BE2C (cell line): ENCODE results near the gene TICAM2.

ENCODE experiments used
- DNase-seq: peaks from one replicate; pipeline ENCODE4 v3.0.0-alpha.2; 2020
- H3K27me3 ChIP-seq: fragments of 250-450 bp; sonication (Bioruptor Pico); 2 replicates; pipeline ENCODE4 v1.5.1; 2020; ENCODE audit warnings: mild to moderate bottlenecking
- H3K36me3 ChIP-seq: fragments of 250-450 bp; sonication (Bioruptor Pico); 2 replicates; pipeline ENCODE4 v1.5.1; 2020; ENCODE audit warnings: mild to moderate bottlenecking
- H3K4me1 ChIP-seq: fragments of 250-450 bp; sonication (Bioruptor Pico); 2 replicates; pipeline ENCODE4 v1.5.1; 2020
- H3K4me3 ChIP-seq: 2 replicates; pipeline ENCODE4 v1.5.1; 2011; ENCODE audit warnings: low read depth, low read length
- H3K9me3 ChIP-seq: fragments of 250-450 bp; sonication (Bioruptor Pico); 2 replicates; pipeline ENCODE4 v1.5.1; 2020
- CTCF ChIP-seq: IDR thresholded peaks from 2 replicates; pipeline ENCODE4 v1.5.1; 2012; ENCODE audit warnings: mild to moderate bottlenecking, low read depth, low read length

TICAM2 gene

GRCh38 chr5:115579747-115580173 lies 22.5 kb downstream of the TICAM2 start:
- Histone ChIP-seq H3K9me3 (no peaks in the 10 kb centered on the region), H3K4me1 (no peaks in the 10 kb centered on the region; the same call in 1 of the 2 replicates), H3K4me3 (no peak overlapping the region), H3K36me3 (no peaks in the 10 kb centered on the region), H3K27me3 (no peaks in the 10 kb centered on the region)
- DNase-seq, result no peak
- no peak for TF ChIP-seq CTCF

- H3K4me3 ChIP-seq, result no peak overlapping the region
- no peaks in the 10 kb centered on the region; the same call in 1 of the 2 replicates for H3K4me1 ChIP-seq
- no peaks in the 10 kb centered on the region for H3K36me3 ChIP-seq
- no peaks in the 10 kb centered on the region for H3K9me3 ChIP-seq
- TF ChIP-seq CTCF, result no peak
- no peak for DNase-seq
- H3K27me3 ChIP-seq, result no peaks in the 10 kb centered on the region
Measured at GRCh38 chr5:115579216-115579615, 23.1 kb downstream of the TICAM2 start.

GRCh38 chr5:115578657-115579056 lies 23.6 kb downstream of the TICAM2 start:
- DNase-seq, result no peak
- Histone ChIP-seq H3K36me3 (no peaks in the 10 kb centered on the region), H3K9me3 (no peaks in the 10 kb centered on the region), H3K4me3 (no peak overlapping the region), H3K27me3 (no peaks in the 10 kb centered on the region), H3K4me1 (no peaks in the 10 kb centered on the region; the same call in 1 of the 2 replicates)
- no peak for TF ChIP-seq CTCF

GRCh38 chr5:115577741-115578140 lies 24.5 kb downstream of the TICAM2 start:
- no peak for DNase-seq
- H3K4me3 ChIP-seq, result no peak overlapping the region
- H3K4me1 ChIP-seq, result no peaks in the 10 kb centered on the region; the same call in 1 of the 2 replicates
- no peaks in the 10 kb centered on the region for H3K9me3 ChIP-seq
- H3K36me3 ChIP-seq, result no peaks in the 10 kb centered on the region
- TF ChIP-seq CTCF, result no peak
- H3K27me3 ChIP-seq, result no peaks in the 10 kb centered on the region

GRCh38 chr5:115577329-115577728 lies 24.9 kb downstream of the TICAM2 start:
- no peak for DNase-seq
- H3K4me3 ChIP-seq, result no peak overlapping the region
- H3K36me3 ChIP-seq, result no peaks in the 10 kb centered on the region
- H3K9me3 ChIP-seq, result no peaks in the 10 kb centered on the region
- TF ChIP-seq CTCF, result no peak
- no peaks in the 10 kb centered on the region for H3K27me3 ChIP-seq
- no peaks in the 10 kb centered on the region; the same call in 1 of the 2 replicates for H3K4me1 ChIP-seq

- no peak for TF ChIP-seq CTCF
- Histone ChIP-seq H3K4me1 (no peaks in the 10 kb centered on the region), H3K27me3 (no peaks in the 10 kb centered on the region), H3K4me3 (no peak overlapping the region), H3K9me3 (no peaks in the 10 kb centered on the region), H3K36me3 (no peaks in the 10 kb centered on the region)
- no peak for DNase-seq
Measured at GRCh38 chr5:115575167-115576070, 26.9 kb downstream of the TICAM2 start.
